Tongue (tissue), 2 donors: ENCODE data around the gene RAB3D. TPM values are rescaled to one million over a fixed set of nuclear protein-coding genes. Genes with fewer than 3 reads are reported as not detected.
"Not testable (repeated sequence)": the region's sequence is repeated elsewhere in the genome, so short reads cannot be mapped to it uniquely, and the experiment has no call there.

Experiments
- DNase-seq: peaks from one replicate; pipeline ENCODE4 v3.0.0-alpha.2; 2015
- total RNA-seq: library from RNA; depleted of rRNA; stranded (reverse); fragments of >200 nt; gene quantifications from one replicate; pipeline ENCODE4 v1.2.3, GENCODE V29; 2014

Gene RAB3D
- total RNA-seq, 1 donor from 2014 or later = 19.2 TPM

- DNase-seq = no peak
Measured at GRCh38 chr19:11338121-11338520, 1.3 kb downstream of the RAB3D start.

DNA sequence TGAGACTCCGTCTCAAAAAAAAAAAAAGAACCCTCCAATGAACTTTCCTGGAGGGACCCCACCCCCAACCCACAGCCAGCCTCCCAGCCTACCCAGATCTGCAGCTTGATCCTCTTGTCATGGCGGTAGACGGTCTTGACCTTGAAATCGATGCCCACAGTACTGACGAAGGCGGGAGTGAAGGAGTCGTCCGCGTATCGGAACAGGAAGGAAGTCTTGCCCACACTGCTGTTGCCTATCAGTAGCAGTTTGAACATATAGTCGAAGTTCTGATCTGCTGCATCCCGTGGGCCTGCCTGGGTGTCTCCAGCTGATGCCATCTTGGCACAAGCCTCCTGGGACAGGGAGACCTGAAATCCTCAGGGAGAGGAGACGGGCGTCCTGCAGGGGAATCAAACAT lies 2.4 kb downstream of the RAB3D start:
- DNase-seq = no peak

DNA sequence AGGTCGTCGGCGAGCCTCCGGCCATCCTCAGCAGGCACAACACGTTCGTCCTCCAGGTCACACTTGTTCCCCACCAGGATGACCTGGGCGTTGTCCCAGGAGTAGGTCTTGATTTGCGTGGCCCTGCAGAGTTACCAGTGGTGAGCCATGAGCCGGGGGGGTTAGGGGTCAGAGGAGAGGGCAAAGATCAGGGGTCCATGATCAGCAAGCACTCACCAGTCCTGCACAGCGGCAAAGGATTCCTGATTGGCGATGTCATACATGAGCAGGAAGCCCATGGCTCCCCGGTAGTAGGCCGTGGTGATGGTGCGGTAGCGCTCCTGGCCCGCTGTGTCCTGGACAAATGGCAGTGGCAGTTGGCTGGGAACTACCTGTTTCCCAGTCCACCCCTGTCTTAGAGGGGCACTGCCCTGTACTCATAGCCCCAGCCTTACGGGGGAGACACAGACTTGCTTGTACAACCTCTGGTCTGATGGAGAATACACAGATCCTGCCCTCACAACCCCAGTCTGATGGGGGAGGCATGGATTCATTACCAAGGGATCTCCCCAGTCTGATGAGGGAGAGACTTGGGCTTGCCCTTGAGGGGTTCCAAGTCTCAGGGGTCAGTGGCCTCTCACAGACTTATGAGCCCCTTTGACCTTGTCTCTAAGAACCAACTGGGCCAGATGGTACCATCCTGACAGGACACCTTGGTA lies 3.9 kb downstream of the RAB3D start:
- no peak for DNase-seq

DNA sequence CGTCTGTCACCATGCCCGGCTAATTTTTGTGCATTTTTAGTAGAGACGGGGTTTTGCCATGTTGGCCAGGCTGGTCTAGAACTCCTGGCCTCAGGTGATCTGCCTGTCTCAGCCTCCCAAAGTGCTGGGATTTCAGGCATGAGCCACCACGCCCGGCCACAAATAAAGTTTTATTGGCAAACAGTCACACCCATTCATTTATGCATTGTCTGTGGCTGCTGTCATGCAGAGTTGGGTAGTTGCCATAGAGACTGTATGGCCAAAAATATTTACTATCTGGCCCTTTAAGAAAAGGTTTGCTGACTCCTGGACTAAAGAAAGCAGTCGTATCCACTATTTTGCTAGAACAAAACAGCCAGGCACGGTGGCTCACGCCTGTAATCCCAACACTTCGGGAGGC lies 5.6 kb downstream of the RAB3D start:
- not testable (repeated sequence) for DNase-seq

DNA sequence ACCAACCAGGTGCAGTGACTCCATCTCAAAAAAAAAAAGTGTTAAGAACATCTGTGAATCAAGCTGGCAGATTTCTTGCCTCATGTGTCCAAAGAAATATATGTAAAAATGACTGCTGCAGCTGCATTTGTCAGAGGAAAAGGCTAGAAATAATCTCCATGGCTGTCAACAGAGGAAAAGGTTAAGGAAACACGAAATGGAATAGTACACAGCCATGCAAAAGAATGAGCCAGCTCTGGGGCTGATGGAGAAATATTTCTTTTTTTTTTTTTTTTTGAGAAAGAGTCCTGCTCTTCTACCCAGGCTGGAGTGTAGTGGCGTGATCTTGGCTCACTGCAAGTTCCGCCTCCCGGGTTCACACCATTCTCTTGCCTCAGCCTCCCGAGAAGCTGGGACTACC lies 6.6 kb downstream of the RAB3D start:
- no peak for DNase-seq

GRCh38 chr19:11331502-11331901 lies 8.0 kb downstream of the RAB3D start:
- no peak for DNase-seq

- no peak for DNase-seq
Measured at GRCh38 chr19:11330127-11330526, 9.3 kb downstream of the RAB3D start.

DNA sequence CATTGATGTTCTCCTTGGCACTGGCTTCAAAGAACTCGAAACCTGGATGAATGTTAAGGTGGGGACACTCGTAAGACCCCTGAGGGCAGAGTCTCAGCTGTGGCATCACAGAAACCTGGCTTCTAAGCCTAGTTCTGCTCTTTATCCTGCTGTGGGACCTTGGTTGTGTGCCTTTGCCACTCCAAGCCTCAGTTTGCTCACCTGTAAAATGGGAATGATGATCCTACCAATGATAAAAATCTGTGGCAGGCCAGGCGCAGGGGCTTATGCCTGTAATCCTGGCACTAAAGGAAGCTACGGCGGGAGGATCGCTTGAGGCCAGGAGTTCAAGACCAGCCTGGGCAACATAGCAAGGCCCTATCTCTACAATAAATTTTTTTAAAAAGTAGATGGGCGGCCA lies 13.9 kb downstream of the RAB3D start:
- no peak for DNase-seq

- no peak for DNase-seq
Measured at GRCh38 chr19:11324748-11325389, 14.6 kb downstream of the RAB3D start.

DNA sequence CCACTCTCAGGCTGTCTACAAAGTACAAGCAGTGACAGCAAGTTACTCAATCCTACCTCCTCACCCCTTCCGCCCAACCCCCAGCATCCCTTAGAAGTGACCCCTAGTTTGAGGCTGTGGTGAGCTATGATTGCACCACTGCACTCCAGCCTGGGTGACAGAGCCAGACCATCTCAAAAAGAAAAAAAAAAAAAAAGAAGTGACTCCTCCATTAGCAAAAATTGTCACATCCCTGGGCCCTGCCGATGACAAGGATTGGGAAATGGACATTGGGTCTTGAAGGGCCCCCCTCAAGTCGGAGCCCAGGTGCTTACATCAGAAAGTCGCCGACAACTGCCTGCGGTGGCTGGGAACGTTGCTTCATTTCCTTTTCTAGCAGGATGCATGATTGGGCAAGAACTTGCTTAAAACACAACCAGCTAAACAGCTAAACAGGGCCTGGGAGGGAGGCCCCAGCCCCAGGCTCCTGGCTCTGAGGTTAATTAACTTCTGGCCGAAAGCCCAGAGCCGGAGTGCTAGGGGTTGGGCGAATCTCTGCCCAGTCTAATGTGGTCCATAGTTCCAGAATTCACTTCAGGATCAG lies 15.3 kb downstream of the RAB3D start:
- DNase-seq = peak; percentile 88

DNA sequence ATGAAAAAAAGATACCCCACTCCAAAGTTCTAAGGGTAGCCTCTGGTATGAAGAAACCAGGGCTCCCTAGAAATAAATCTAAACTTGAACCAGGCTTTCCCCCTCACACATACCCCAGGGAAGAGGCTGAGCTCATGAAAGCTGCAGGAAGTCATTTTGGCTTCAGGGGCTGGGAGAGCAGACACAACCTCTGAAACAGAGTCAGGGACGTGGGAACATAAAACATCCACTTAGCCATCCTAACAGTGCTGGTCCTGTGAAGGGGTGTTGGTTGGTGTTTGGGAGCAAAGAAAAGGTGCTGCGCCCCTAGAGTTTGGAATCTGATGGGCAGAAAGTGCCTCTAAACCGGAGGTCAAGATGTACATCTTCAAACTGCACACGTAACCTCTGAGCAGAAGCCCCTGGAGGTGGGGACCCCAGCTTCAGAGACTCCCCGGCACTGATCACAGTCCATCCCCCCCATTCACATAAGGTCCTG lies 15.8 kb downstream of the RAB3D start:
- no peak for DNase-seq

DNA sequence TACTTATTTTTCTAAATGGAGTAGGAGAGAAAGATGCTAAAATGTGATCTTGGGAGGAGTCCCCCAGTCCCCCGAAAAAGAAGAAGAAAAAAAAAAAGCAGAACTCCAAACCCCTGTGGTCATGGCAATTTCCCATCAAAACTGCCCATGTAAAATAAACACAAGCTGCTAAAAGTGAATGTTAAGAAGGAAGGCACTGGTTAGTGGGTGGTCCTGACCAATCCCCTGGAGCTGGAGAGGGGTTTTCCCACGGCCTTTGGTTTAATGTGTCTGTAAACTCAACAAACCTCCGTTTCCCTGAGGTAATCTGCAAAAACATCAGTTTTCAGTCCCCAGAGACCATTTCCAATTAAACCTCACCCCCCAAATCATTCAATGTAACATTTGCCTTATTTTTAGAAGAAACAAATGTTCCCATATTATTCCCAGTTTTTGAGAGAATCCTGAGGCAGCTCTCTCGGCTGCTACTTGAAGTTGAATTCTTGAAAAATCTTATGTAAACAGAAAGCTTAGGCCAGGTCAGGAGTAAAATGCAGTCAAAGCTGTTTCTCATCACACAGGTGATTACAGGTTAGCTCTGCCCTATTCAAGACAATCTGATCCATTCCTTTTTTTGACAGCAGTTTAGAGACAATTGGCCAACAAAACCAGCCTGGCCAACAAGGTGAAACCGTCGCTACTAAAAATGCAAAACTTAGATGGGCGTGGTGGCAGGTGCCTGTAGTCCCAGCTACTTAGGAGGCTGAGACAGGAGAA lies 17.0 kb downstream of the RAB3D start:
- no peak for DNase-seq

- DNase-seq = no peak
Measured at GRCh38 chr19:11321191-11322126, 18.0 kb downstream of the RAB3D start.

- not testable (repeated sequence) for DNase-seq
Measured at GRCh38 chr19:11320278-11320995, 19.0 kb downstream of the RAB3D start.

GRCh38 chr19:11306337-11306736 lies 33.1 kb downstream of the RAB3D start:
- no peak for DNase-seq

GRCh38 chr19:11304936-11305335 lies 34.5 kb downstream of the RAB3D start:
- no peak for DNase-seq

GRCh38 chr19:11300811-11301120 lies 38.7 kb downstream of the RAB3D start:
- DNase-seq = no peak

DNA sequence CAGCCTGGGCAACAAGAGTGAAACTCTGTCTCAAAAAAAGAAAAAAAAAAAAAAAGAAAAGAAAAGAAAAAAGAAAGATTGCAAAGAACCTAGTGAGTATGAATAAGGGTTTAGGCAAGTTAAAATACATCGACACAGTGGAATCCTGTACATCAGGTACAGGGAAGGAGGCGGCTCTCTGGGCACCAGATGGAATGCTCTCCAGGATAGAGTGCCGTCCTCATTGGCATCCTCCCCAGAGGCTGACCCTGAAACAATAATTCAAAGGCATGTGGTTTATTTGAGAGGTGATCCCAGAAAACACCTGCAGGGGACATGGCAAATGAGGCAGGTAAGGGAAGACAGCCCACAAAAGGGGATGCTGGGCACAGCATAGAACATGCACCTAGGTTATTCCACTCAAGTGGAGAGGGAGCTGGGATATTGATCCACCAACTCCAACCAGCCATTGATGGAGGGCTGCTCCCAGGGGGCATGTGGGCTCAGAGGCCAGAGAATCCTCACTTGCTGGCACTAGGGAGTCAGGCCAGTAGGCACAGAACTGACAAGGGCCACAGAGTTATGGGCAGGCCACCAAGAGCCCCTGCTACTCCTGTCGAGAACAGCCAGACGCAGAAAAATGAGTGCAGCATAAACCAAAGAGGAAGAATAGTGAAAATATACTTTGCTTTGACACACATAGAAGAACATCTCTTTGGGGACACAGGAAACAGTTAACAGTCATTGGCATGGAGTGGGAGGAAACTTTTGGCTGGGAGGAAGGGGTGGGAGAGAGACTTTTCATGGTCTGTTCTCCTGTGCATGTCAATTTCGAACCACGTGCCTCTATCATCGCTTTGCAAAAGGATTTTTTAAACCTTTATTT lies 39.3 kb downstream of the RAB3D start:
- no peak for DNase-seq

DNA sequence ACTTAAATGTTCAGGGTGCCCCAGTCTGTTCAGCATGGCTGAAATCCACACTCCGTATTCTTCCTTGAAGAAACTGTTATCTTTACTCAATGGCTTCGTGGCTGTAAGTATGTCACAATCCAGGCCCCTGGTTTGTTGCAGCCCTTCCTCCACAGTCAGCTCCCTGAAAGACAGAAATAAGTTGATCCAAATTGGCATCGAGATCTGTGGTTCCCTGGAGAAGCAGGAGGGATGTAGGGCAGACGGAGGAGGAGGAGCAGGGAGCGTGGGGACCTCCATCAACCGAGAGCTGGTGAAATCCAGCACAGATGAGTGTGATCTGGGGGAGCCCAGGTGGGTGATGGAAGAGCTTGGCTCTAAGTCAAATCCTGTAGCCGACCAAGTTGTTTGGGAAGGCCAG lies 43.2 kb downstream of the RAB3D start:
- DNase-seq = no peak

GRCh38 chr19:11295665-11296245 lies 43.7 kb downstream of the RAB3D start, which contains the start of gene TSPAN16:
TSPAN16 (plus strand) TSS chr19:11296160; CDS start chr19:11296298, 138 bp downstream.
- DNase-seq = no peak
